HG02571 (cell line): Measurements from ENCODE around the gene MCAM.

Experiments used
- ATAC-seq: cut with Tn5 transposase; IDR thresholded peaks from one replicate; pipeline ENCODE4 v1.9.1; 2021; ENCODE audit warnings: mild to moderate bottlenecking, moderate library complexity; ENCODE audit not compliant: unreplicated experiment

Gene MCAM

DNA sequence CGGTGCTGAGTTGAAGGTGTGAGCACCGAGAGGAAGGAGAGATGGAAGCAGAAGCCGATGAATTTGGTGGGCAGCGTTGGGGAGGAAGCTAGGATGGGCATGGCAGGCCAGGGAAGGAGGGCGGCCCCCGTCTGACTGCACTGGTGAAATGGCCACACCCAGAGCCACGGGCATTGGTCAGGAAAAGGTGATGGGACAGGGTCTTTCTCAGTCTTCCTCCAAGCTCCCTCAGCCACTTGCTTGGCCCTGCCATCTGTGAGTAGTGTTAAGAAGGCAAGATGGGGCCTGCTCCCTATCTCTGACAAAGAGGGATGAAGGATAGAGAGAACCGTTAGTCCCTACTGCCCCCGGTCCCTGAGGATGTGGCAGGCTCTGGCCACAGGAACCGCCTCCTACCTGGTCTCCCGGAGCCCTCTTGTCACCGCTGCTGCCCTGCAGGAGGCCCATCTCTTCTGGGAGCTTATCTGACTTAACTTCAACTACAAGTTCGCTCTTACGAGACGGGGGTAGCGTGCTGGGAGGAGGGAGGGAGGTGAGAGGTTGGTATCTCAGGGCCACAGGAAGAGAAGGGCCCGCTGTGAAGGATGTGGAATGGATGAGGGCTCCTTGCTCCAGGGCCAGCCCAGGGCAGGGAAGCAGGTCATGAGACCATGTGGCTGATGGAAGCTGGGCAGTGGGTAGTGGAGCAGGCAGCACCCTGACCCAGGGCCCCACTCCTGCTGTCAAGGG, 6.8 kb downstream of the MCAM start:
- ATAC-seq = no peak

DNA sequence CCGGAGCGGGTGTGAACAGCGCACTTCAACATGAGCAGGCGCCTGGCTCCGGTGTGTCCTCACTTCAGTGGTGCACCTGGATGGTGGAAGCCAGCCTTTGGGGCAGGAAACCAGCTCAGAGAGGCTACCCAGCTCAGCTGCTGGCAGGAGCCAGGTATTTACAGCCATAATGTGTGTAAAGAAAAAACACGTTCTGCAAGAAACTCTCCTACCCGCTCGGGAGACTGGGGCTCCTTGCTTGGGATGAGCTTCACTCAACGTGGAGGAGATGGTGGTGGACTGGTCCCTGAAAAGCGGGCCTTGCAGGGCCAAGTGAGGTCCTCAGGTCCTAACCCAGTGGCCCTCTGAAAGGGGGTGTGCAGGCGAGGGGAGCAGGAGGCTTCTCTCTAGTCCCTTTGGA, 7.5 kb downstream of the MCAM start:
- no peak for ATAC-seq

DNA sequence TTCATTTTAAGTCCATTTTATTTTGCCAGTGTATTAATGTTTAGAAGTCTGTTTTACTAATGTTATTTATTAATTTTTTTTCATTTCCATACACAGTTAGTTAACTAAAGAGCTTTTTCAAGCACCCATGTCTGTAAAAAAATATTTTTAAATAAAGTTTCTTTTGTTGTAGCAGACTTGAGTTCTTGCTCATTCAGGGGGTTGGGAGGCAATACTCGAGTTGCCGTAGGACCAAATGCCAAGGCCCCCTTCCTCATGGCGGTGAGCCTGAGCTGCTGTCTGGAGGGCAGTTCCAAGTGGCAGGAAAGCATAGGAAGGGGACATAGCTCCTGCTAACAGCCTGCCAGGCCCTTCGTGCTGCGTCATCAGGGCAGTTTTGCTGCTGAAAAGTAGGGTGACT, 9.0 kb downstream of the MCAM start:
- ATAC-seq = no peak

DNA sequence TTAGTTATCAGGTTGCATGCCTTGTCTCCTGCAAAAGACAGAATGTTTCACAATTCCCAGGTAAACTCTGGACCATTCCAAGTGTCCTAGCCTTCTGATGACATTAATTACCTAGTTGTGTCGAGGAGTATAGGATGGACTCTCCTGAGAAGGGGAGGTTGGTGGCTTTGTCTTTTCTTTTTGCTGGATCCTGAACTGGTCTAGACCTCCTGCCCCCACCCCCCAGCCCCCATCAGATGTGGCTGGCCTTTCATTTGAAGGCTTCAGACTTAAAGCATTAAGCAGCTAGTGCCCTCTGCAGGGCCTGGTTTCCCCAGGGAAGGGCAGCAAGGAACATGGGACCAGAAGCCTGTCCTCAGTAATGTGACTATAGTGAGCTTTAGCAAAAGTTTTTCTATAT, 9.7 kb downstream of the MCAM start:
- no peak for ATAC-seq

DNA sequence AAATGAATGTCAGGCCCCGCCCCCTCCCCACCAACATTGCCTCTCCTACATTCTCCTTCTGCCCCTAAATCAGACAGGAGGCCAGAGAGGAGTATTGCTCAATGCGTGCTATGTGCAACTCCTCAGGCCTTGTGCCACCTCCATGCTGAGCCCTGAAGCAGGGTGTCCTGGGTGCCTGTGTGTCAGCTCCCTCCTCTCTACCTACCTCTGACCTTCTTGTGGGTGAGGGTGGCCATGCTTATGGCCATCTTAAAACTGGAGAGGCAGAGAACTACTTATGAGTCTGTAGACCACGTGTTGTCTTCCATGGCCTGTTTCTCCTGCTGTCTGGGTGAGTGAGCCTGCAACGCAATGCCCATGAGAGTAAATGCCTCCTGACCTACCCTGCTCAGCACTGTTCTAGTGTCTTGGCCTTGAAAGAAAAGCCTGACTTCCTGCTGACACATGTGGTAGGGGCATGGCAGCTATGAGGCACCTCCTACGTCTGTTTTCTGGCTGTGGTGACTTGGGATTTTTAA, 10.5 kb downstream of the MCAM start:
- ATAC-seq = no peak

DNA sequence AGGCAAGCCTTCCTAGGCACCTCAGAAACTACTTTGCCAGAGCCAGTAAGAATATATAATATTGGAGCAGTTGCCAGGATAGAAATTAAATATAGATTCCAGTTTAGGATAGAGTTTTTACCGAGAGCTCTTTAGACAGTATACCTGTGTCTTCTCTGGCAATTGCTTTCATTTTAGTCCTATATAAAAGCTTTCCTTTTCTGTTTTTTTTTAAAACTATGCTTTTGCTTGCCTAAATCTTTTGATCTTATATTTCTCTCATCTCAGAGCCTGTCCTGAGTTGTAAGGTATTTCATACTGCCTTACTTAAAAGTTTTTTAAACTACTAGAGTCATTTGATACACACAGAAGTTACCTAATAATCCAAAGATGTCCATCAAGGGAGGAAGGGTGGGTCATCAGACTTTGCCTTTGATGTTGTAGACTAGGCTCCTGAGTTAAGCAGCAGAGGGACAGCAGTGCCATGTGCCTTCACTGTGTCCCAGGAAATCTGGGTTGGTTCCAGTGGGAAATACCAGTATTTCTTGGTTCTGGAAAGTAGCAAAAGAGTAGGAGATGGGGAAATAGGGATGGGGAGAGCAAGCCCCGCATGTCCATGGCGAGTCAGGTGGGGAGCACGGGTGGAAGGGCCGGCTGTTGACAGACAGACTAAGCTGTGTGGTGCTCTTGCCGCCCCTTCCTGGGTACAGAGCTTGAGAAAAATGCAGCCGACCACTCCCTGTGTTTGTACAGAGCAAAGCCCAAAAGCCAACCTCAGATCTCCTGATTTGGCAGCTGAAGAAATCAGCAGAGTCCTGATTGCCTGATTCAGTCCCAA, 11.2 kb downstream of the MCAM start:
- ATAC-seq = no peak

DNA sequence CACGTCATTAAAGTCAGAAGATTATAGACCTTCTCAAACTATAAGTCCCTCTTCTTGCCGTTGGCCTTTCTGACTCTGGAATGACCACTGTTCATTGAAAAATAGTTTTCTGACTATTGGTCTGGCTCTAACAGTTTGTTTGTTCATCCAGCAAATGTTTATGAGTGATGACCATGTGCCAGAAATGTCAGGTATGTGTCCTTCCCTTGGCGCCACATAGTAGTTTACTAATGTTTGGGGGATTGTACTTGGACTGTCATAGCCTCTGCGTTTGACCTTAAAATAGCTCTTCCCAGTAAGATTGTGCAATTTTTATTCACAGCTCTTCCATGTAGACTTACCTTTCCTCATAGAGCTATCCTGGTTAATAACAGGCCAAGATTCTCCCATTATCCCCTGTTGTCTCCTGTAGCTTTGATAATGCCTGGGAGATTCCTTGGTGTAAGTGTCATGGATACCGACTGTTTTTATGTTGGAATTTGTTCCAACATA, 13.7 kb downstream of the MCAM start:
- ATAC-seq = no peak

DNA sequence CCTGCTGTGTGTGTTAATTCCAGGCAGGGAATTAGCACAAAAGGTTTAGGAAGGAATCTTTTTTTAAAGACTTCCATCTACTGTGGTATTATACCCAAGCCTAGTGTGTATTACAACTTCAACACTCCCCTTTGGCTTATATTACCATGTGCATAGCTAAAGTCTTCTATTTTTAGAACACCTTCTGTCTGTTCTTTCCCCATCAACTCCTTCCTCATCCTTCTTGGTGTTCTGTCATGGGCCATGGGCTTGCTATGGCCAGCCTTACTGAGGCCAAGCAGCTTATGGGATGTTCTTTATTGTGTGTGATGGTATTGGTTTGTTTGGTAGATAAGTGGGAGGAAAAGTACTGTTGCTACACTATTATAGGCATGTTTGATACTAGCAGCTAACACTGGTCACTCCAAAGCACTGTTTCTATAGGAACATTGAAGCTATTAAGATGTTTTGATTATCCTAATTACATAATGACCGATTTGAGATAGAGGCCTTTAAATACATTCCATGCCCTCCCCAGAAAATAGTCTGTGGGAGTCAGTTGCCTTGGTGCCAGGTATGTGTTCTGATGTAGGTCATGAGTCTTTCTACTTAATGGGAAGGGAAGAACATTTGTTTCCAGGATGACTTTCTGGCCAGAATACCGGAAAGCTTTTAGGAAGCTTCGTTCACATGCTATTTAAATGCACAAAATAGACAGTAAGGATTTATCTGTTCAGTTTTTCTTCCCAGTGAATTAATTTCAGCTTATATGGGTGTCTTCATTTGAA, 16.5 kb downstream of the MCAM start:
- ATAC-seq = no peak

DNA sequence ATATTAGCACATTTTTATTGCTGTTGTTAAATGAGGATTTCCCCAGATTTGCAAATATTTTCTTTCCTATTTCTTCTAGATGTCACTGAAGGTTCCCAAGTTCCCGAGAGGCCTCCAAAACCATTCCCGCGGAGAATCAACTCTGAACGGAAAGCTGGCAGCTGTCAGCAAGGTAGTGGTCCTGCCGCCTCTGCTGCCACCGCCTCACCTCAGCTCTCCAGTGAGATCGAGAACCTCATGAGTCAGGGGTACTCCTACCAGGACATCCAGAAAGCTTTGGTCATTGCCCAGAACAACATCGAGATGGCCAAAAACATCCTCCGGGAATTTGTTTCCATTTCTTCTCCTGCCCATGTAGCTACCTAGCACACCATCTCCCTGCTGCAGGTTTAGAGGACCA, 17.5 kb downstream of the MCAM start:
- no peak for ATAC-seq

DNA sequence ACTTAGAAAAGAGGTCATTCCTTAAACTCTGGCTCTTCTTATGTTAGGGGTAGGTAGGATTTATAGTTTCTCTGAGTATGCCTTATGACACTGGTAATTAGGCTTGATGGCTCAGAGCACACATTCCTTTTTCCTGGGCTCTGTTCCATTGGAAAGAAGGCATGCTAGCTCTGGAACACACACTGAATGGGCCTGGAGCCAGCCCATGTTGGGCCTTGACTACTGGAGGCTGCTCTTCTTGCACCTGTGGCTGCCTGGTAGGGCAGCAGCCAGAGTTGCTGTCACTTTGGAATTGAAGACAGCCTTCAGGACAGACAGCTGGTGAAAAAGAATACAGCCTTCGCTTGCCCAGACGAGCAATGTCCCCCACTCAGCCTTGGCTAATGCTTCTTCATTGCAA, 18.2 kb downstream of the MCAM start:
- no peak for ATAC-seq

DNA sequence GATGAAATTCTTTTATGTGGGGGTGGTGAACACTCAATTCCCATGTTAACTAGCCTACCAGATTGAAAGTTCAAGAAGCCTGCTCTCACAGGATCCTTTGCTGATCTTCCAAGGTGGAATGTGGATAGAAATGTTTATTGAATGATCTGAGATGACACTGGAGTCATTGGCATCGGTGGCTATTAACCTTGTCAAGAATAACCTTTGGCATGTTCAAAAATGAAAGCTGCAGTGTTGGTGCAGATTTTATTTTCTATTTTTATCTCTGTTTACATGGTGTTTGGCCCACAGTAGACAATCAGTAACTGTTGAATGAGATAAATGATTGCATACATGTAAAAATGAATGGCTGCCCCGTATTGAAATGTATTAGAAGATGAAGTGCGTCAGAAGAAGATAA, 19.0 kb downstream of the MCAM start:
- ATAC-seq = no peak

DNA sequence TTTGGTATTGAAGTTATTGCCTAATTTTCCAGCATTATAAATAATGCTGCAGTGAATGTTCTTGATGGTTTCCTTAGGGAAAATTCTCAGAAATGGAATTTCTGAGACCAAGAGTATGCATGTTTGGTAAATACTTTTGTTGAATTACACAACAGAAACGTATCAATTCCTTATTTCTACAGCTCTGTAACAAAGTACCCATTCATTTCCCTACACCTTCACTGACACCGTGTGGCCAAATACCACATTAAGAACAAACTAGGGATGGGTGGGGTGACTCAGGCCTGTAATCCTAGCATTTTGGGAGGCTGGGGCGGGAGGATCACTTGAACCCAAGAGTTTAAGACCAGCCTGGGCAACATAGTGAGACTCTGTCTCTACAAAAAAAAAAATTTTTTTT, 21.8 kb downstream of the MCAM start:
- no peak for ATAC-seq

DNA sequence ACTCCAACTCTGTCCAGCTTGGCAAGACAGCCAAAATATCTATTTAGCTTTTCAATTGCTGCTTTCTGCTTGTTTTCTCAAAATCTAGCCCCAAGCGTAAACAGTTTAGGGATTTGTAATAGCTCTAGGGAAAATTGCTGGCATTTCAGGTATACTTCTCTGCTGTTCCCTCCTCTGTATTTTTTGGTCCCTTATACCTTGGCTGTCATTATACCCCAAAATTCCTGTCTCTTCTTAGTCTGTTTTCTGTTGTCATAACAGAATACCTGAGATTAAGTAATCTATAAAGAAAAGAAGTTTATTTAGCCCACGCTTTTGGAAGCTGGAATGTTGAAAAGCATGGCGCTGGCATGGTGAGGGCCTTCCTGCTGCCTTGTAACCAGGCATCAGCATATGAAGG, 23.5 kb downstream of the MCAM start:
- no peak for ATAC-seq

DNA sequence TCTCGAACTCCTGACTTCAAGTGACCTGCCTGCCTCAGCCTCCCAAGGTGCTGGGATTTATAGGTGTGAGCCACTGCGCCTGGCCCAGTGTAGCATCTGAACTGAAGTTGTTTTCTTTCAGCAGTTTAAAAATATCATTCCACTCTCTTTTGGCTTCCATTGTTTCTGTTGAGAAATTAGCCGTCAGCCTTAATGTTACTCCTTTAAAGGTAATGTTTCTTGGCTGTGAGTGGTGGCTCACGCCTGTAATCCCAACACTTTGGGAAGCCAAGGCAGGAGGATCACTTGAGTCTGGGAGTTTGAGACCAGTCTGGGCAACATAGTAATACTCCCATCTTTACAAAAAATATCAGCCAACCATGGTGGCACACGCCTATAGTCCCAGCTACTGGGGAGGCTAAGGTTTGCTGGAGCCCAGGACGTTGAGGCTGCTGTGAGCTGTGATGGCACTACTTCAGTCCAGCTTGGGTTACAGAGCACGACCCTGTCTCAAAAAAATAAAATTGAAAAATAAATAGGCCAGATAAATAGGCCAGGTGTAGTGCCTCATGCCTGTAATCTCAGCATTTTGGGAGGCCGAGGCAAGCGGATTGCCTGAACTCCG, 25.9 kb downstream of the MCAM start:
- no peak for ATAC-seq

DNA sequence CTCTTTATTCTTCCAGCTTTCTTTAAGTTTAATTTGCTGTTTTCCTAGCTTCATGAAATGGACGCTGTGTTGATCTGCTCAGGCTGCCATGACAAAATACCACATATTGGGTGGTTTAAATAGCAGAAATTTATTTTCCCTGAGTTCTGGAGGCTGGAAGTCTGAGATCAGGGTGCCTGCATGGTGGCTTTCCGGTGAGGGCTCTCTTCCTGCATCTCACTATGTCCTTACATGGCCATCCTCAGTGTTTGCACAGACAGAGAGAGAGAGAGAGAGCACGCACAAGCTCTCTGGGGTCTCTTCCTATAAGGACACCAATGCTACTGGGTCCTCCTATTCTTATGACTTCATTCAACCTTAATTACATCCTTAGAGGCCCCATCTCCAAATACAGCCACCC, 28.7 kb downstream of the MCAM start:
- ATAC-seq = no peak

DNA sequence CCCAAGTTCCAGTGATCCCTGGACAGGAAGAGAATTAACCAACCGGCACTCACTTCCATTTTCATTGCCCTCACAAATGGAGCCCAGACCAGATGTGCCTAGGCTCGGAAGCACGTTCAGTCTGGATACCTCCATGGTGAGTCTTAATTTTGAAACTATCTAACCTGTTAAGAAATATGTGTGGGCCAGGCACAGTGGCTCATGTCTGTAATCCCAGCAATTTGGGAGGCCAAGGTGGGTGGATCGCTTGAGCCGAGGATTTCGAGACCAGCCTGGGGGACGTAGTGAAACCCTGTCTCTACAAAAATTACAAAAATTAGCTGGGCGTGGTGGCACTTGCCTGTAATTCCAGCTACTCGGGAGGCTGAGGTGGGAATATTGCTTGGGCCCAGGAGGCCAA, 31.5 kb downstream of the MCAM start:
- no peak for ATAC-seq

DNA sequence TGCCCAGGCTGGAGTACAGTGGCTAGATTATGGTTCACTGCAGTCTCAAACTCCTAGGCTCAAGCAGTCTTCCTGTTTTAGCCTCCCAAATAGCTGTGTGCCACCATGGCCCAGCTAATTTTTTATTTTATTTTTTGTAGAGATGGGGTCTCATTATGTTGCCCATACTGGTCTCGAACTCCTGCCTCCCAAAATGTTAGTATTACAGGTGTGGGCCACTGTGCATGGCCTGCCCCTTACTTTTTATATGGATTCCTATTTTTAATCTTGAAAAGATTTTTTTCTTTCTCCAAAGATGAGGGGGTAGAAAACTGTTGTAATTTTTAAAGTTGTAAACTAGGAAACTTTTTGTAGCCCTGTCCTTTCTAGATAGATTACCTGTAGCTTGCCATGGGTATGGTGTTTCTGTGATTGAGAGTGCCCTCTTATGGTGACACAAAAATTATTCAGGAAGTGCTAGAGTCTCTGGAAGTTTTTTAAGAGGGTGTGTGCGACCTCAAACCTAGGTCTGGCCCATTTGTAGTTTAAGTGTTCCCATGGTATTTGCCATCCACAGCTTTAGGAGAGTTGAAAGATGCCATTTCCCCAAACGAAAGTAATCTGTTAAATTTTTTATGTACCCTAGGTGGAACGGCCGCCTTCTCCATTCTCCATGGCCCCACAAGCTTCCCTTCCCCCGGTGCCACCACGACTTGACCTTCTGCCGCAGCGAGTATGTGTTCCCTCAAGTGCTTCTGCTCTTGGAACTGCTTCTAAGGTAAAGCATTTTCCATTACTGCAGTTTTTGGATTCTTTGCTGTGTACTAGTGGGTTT, 32.4 kb downstream of the MCAM start:
- ATAC-seq = no peak

DNA sequence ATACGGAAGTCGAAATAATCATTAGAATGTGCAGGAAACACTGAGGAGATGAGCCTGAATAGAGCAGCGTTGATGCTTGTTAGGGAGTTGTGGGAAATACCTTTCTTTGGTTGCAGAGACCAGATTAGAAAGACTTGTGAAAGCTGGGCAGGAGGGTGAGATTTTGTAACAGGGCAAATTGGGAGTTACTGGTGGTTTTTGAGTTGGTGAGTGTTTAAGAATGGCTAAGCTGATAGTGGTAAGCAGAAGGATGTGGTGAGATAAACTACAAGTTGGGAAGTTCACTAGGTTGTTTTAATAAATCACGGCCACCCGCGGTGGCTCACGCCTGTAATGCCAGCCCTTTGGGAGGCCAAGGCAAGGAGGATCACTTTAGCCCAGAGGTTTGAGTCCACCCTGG, 34.4 kb downstream of the MCAM start:
- no peak for ATAC-seq

DNA sequence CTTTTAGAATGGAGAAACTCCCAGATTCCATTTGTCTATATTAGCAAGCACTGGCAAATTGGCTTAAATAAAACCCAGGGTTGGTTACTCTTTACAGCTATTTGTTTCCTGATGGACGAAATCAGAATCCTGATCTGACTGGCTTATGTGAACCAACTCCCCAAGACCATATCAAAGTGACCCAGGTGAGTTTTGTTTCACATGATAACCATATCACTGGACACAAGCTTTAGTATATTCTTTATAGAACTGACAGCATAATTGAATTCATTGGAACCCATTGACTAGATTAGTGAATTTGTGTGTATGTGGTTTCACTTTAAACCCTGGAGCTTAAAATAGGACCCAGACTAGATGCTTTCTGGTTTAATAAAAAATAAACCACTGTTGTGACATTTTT, 39.3 kb downstream of the MCAM start:
- no peak for ATAC-seq

DNA sequence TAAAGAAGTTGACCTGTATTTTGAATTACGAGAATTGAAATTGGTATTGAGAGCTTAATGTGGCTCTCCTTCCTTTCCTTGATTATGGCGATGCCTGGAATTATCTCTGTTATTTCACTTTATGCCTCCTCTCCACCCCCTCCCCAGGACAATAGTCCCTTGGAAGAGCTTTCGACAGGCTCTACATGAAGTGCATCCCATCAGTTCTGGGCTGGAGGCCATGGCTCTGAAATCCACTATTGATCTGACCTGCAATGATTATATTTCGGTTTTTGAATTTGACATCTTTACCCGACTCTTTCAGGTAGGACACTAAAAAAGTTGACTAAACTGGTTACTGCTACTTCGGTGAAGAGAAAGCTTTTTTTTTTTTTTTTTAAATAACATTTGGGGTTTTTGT, 43.2 kb downstream of the MCAM start:
- ATAC-seq = no peak
